Measurements from ENCODE around the gene COMMD4. TPM values are rescaled to one million over a fixed set of nuclear protein-coding genes. Genes with fewer than 3 reads are reported as not detected.
A peak's percentile ranks its signal among the peaks of the same experiment; 100 is the strongest.
"Not testable (repeated sequence)": the region's sequence is repeated elsewhere in the genome, so short reads cannot be mapped to it uniquely, and the experiment has no call there.

Gene COMMD4
- total RNA-seq, 1 donor from 2014 or later = 36.4 TPM

DNA sequence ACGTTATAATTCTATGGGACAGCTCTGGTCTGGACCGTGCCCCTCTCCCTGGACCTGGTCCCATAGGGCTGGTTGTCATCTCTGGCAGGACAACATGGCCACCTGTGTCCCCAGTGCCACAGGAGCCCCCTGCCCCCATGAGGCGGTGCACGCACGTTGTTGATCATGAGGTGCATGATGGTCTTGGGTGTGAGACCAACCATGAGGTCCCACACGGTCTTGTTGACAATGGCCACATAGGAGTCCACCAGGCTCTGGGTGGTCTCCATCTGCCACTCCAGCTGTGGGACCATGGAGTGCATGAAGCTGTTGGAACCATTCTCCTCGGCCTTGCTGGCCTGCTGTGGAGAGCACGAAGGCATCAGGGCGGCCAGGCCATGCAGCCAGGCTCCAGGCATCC lies 33.5 kb upstream of the COMMD4 start:
- H3K36me3 Mint-ChIP-seq = no peaks in the 10 kb centered on the region
- no peak overlapping the region for H3K4me3 Mint-ChIP-seq
- H3F3A ChIP-seq (ENCODE audit: low read depth) = no peaks in the 10 kb centered on the region

DNA sequence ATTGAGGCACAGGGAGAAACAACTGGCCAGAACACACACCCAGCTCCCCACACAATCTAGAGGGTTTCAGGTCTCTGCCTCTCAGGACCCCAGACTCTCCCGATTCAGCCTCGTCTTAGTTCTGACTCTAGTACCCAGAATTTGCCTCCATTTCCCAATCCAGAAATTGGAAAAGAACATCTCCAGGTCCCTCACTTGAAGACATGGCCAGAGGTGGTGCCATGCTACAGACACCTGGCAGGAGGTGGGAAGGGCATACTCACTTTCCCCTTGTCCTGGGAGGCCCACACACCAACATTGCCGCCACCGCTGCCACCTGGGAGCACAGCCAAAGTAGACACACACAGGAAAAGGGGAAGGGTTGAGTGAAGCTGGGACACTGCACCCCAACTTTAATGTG lies 33.1 kb upstream of the COMMD4 start:
- H3K4me3 Mint-ChIP-seq; H3F3A ChIP-seq (ENCODE audit: low read depth); H3K9me3 ChIP-seq (ENCODE audit: low read depth); H3K79me2 ChIP-seq (ENCODE audit: low read depth); H3K4me1 Mint-ChIP-seq; H3K4me2 ChIP-seq; H3K27me3 Mint-ChIP-seq (ENCODE audit: insufficient read depth, low read depth); H3K4me1 ChIP-seq; H2AFZ ChIP-seq (replicated peaks); H3K27ac ChIP-seq; H3K4me3 ChIP-seq; H3K27ac Mint-ChIP-seq; H3K9ac ChIP-seq; H4K20me1 ChIP-seq (ENCODE audit: low read depth); H3K9me3 Mint-ChIP-seq; DNase-seq (ENCODE audit: low spot score); H3K36me3 Mint-ChIP-seq; H3K36me3 ChIP-seq: not testable (repeated sequence)
- H3K27me3 ChIP-seq = peaks cover 10% of the 10 kb centered on the region

More for the DNA sequence above, 33.5 kb upstream of the COMMD4 start:
- Histone ChIP-seq H3K27ac (no peak overlapping the region), H3K4me3 (no peak overlapping the region), H4K20me1 (ENCODE audit: low read depth) (no peaks in the 10 kb centered on the region), H3K4me1 (no peaks in the 10 kb centered on the region), H3K9ac (no peak overlapping the region), H3K27me3 (peaks cover 6% of the 10 kb centered on the region), H3K4me2 (no peak overlapping the region), H3K9me3 (ENCODE audit: low read depth) (no peaks in the 10 kb centered on the region), H2AFZ (replicated peaks) (no peak overlapping the region), H3K79me2 (ENCODE audit: low read depth) (no peaks in the 10 kb centered on the region), H3K36me3 (no peaks in the 10 kb centered on the region)
- H3K4me1 Mint-ChIP-seq = peaks cover 3% of the 10 kb centered on the region
- H3K27ac Mint-ChIP-seq = no peak overlapping the region
- no peak for TF ChIP-seq EZH2phosphoT487 (IDR thresholded peaks at IDR 0.05)
- no peak for TF ChIP-seq EZH2 (IDR thresholded peaks at IDR 0.05)
- TF ChIP-seq, protein P1, sequence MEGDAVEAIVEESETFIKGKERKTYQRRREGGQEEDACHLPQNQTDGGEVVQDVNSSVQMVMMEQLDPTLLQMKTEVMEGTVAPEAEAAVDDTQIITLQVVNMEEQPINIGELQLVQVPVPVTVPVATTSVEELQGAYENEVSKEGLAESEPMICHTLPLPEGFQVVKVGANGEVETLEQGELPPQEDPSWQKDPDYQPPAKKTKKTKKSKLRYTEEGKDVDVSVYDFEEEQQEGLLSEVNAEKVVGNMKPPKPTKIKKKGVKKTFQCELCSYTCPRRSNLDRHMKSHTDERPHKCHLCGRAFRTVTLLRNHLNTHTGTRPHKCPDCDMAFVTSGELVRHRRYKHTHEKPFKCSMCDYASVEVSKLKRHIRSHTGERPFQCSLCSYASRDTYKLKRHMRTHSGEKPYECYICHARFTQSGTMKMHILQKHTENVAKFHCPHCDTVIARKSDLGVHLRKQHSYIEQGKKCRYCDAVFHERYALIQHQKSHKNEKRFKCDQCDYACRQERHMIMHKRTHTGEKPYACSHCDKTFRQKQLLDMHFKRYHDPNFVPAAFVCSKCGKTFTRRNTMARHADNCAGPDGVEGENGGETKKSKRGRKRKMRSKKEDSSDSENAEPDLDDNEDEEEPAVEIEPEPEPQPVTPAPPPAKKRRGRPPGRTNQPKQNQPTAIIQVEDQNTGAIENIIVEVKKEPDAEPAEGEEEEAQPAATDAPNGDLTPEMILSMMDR (IDR thresholded peaks at IDR 0.05) = no peak
- no peaks in the 10 kb centered on the region for H3K9me3 Mint-ChIP-seq
- H3K27me3 Mint-ChIP-seq (ENCODE audit: insufficient read depth, low read depth) = peaks cover 7% of the 10 kb centered on the region
- no peak for DNase-seq (ENCODE audit: low spot score)

DNA sequence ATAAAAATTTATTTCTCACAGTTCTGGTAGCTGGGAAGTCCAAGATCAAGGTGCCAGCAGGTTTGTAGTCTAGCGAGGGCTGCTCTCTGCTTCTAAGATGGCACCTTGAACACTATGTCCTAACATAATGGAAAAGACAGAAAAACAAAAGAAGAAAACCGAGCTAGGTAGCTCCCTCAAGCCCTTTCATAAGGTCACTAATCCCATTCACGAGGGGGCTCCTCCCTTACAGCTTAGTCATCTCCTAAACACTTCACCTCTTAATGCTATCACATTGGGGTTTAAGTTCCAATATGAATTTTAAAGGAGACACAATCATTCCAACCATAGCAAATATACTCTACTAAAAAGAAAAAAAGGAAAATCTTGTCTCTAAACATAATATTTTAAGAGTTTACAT lies 29.7 kb upstream of the COMMD4 start:
- no peak overlapping the region for H3K4me3 Mint-ChIP-seq
- Histone ChIP-seq H3K36me3 (no peaks in the 10 kb centered on the region), H3K79me2 (ENCODE audit: low read depth) (no peaks in the 10 kb centered on the region), H3K9me3 (ENCODE audit: low read depth) (no peaks in the 10 kb centered on the region), H3K4me1 (no peaks in the 10 kb centered on the region), H3K9ac (no peak overlapping the region), H3K4me3 (no peak overlapping the region), H2AFZ (replicated peaks) (no peak overlapping the region), H4K20me1 (ENCODE audit: low read depth) (no peaks in the 10 kb centered on the region), H3K27ac (no peak overlapping the region), H3F3A (ENCODE audit: low read depth) (no peaks in the 10 kb centered on the region), H3K4me2 (no peak overlapping the region), H3K27me3 (peaks cover 32% of the 10 kb centered on the region)
- TF ChIP-seq EZH2phosphoT487 (IDR thresholded peaks at IDR 0.05) = no peak
- TF ChIP-seq EZH2 (IDR thresholded peaks at IDR 0.05) = no peak
- TF ChIP-seq, protein P1 (IDR thresholded peaks at IDR 0.05) = no peak
- H3K36me3 Mint-ChIP-seq = no peaks in the 10 kb centered on the region
- DNase-seq (ENCODE audit: low spot score) = no peak
- no peaks in the 10 kb centered on the region for H3K9me3 Mint-ChIP-seq
- peaks cover 3% of the 10 kb centered on the region for H3K4me1 Mint-ChIP-seq
- H3K27ac Mint-ChIP-seq = no peak overlapping the region
- H3K27me3 Mint-ChIP-seq (ENCODE audit: insufficient read depth, low read depth) = peaks cover 4% of the 10 kb centered on the region

DNA sequence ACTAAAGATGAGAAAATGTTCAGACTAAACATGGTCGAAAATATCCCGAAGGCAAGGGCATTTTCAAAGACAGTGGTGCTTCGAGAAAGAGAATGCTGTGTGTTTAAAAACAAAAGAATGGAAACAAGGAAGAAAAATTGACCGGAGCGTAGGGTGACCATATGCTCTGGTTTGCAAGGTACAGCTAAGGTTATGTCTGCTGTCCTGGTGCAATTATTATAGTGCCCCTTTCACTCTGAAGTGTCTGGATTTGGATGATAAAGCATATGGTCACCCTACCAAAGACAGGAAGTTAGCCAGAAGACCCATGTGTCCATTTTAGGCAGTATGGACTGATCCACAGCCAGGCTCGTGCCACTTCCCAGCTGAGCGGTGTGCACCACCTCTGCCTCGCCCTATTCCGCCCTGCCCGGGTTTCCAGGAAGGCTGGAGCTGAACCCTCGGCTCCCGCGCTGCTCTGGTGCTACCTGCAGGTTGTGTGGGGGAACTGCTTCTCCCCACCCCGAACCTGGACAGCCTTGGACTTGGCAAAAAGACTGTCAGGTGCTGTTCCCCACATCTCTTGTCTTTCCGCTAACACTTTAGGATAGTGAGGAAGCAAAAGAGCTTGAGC lies 28.0 kb upstream of the COMMD4 start:
- DNase-seq (ENCODE audit: low spot score) = peak; percentile 62
- Histone ChIP-seq H3K4me2 (no peak overlapping the region), H3F3A (ENCODE audit: low read depth) (no peaks in the 10 kb centered on the region), H3K4me3 (no peak overlapping the region), H3K36me3 (no peaks in the 10 kb centered on the region), H3K79me2 (ENCODE audit: low read depth) (no peaks in the 10 kb centered on the region), H4K20me1 (ENCODE audit: low read depth) (no peaks in the 10 kb centered on the region), H3K27ac (no peak overlapping the region), H3K27me3 (peaks cover 35% of the 10 kb centered on the region), H3K9me3 (ENCODE audit: low read depth) (no peaks in the 10 kb centered on the region), H3K4me1 (no peaks in the 10 kb centered on the region), H2AFZ (replicated peaks) (no peak overlapping the region), H3K9ac (no peak overlapping the region)
- no peak for TF ChIP-seq EZH2 (IDR thresholded peaks at IDR 0.05)
- no peak for TF ChIP-seq EZH2phosphoT487 (IDR thresholded peaks at IDR 0.05)
- TF ChIP-seq, protein P1 (IDR thresholded peaks at IDR 0.05) = peak; percentile 48
- Mint-ChIP-seq H3K36me3 (no peaks in the 10 kb centered on the region), H3K27me3 (ENCODE audit: insufficient read depth, low read depth) (peaks cover 10% of the 10 kb centered on the region), H3K4me3 (no peak overlapping the region), H3K4me1 (peaks cover 3% of the 10 kb centered on the region), H3K9me3 (no peaks in the 10 kb centered on the region), H3K27ac (no peak overlapping the region)

All from neural progenitor cell (in vitro differentiated cells).